ENCODE measurements around the gene KLRF2. TPM values are rescaled to one million over a fixed set of nuclear protein-coding genes. Genes with fewer than 3 reads are reported as not detected.

KLRF2 gene
- total RNA-seq, 1 donor from 2014 or later: not detected

GRCh38 chr12:9940375-9940774, 59.1 kb downstream of the KLRF2 start:
- H3K9me3 Mint-ChIP-seq (ENCODE audit: unreplicated experiment): no peaks in the 10 kb centered on the region
- H3K4me1 Mint-ChIP-seq (ENCODE audit: low read depth, unreplicated experiment): no peaks in the 10 kb centered on the region
- H3K4me3 Mint-ChIP-seq (ENCODE audit: unreplicated experiment): no peak overlapping the region
- DNase-seq (ENCODE audit: low read depth) (no peak), FAIRE-seq (peak; percentile 43)
- H3K4me2 ChIP-seq (ENCODE audit: low read length): no peak overlapping the region
- H3K4me3 ChIP-seq (ENCODE audit: insufficient read depth, low read depth, low read length): no peak overlapping the region
- H3K27ac Mint-ChIP-seq (ENCODE audit: unreplicated experiment): no peak overlapping the region
- H3K27me3 Mint-ChIP-seq (ENCODE audit: low read depth, unreplicated experiment): no peaks in the 10 kb centered on the region
- no peaks in the 10 kb centered on the region for H3K27me3 ChIP-seq (ENCODE audit: insufficient read depth, low read length)
- no peak overlapping the region for H3K27ac ChIP-seq (ENCODE audit: low read depth, low read length)
- no peak overlapping the region for H2AFZ ChIP-seq (ENCODE audit: low read depth, low read length)
- H4K20me1 ChIP-seq (ENCODE audit: insufficient read depth, low read length): no peaks in the 10 kb centered on the region
- TF ChIP-seq EZH2 (IDR thresholded peaks at IDR 0.05; ENCODE audit: insufficient read depth, low read length): no peak
- TF ChIP-seq CTCF (IDR thresholded peaks at IDR 0.05; ENCODE audit: insufficient read depth, low read depth, low read length): no peak
- no peaks in the 10 kb centered on the region for H3K79me2 ChIP-seq (ENCODE audit: insufficient read depth, low read length)
- no peaks in the 10 kb centered on the region for H3K36me3 ChIP-seq (ENCODE audit: insufficient read depth, low read length)
- H3K9ac ChIP-seq (ENCODE audit: low read length): no peak overlapping the region
- H3K4me1 ChIP-seq (ENCODE audit: insufficient read depth, low read length): no peaks in the 10 kb centered on the region
- no peaks in the 10 kb centered on the region for H3K9me3 ChIP-seq (ENCODE audit: insufficient read depth, low read depth, low read length)
- H3K36me3 Mint-ChIP-seq (ENCODE audit: low read depth, unreplicated experiment): no peaks in the 10 kb centered on the region

DNA sequence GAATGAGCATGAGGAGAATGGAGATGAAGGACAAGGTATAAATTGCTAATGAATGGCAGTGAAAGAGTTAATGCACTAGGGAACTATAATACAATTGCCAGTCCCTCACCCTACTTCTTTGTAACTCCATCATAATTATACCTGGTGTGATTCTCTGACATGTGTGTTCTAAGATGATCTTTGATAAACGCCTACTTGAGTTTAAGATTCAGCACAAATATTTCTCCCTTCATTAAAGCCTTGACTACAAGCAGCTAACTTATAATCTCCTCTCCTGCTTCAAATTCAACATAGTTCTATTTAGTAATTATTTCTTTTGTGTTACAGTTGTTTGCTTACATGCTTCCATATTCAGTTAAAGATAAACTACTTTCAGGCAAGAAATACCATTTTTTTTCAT, 60.5 kb downstream of the KLRF2 start:
- no peaks in the 10 kb centered on the region for H3K79me2 ChIP-seq (ENCODE audit: insufficient read depth, low read length)
- H3K4me3 ChIP-seq (ENCODE audit: insufficient read depth, low read depth, low read length): no peak overlapping the region
- H3K4me1 Mint-ChIP-seq (ENCODE audit: low read depth, unreplicated experiment): no peaks in the 10 kb centered on the region
- H3K27me3 Mint-ChIP-seq (ENCODE audit: low read depth, unreplicated experiment): no peaks in the 10 kb centered on the region
- H3K36me3 ChIP-seq (ENCODE audit: insufficient read depth, low read length): no peaks in the 10 kb centered on the region
- H3K27me3 ChIP-seq (ENCODE audit: insufficient read depth, low read length): no peaks in the 10 kb centered on the region
- no peak overlapping the region for H2AFZ ChIP-seq (ENCODE audit: low read depth, low read length)
- DNase-seq (ENCODE audit: low read depth) (no peak), FAIRE-seq (no peak)
- H3K9me3 ChIP-seq (ENCODE audit: insufficient read depth, low read depth, low read length): no peaks in the 10 kb centered on the region
- no peak overlapping the region for H3K27ac ChIP-seq (ENCODE audit: low read depth, low read length)
- H3K9me3 Mint-ChIP-seq (ENCODE audit: unreplicated experiment): peaks cover 3% of the 10 kb centered on the region
- no peaks in the 10 kb centered on the region for H3K4me1 ChIP-seq (ENCODE audit: insufficient read depth, low read length)
- no peak for TF ChIP-seq CTCF (IDR thresholded peaks at IDR 0.05; ENCODE audit: insufficient read depth, low read depth, low read length)
- no peak for TF ChIP-seq EZH2 (IDR thresholded peaks at IDR 0.05; ENCODE audit: insufficient read depth, low read length)
- H3K9ac ChIP-seq (ENCODE audit: low read length): no peak overlapping the region
- no peaks in the 10 kb centered on the region for H4K20me1 ChIP-seq (ENCODE audit: insufficient read depth, low read length)
- no peaks in the 10 kb centered on the region for H3K36me3 Mint-ChIP-seq (ENCODE audit: low read depth, unreplicated experiment)
- no peak overlapping the region for H3K4me3 Mint-ChIP-seq (ENCODE audit: unreplicated experiment)
- no peak overlapping the region for H3K27ac Mint-ChIP-seq (ENCODE audit: unreplicated experiment)
- no peak overlapping the region for H3K4me2 ChIP-seq (ENCODE audit: low read length)

- no peak overlapping the region for H3K27ac ChIP-seq (ENCODE audit: low read depth, low read length)
- no peak overlapping the region for H3K9ac ChIP-seq (ENCODE audit: low read length)
- no peak overlapping the region for H3K4me3 ChIP-seq (ENCODE audit: insufficient read depth, low read depth, low read length)
- H3K79me2 ChIP-seq (ENCODE audit: insufficient read depth, low read length): no peaks in the 10 kb centered on the region
- TF ChIP-seq EZH2 (IDR thresholded peaks at IDR 0.05; ENCODE audit: insufficient read depth, low read length) (no peak), CTCF (IDR thresholded peaks at IDR 0.05; ENCODE audit: insufficient read depth, low read depth, low read length) (no peak)
- no peak overlapping the region for H3K4me3 Mint-ChIP-seq (ENCODE audit: unreplicated experiment)
- H3K4me2 ChIP-seq (ENCODE audit: low read length): no peak overlapping the region
- no peak overlapping the region for H2AFZ ChIP-seq (ENCODE audit: low read depth, low read length)
- no peaks in the 10 kb centered on the region for H3K4me1 Mint-ChIP-seq (ENCODE audit: low read depth, unreplicated experiment)
- H3K27me3 Mint-ChIP-seq (ENCODE audit: low read depth, unreplicated experiment): no peaks in the 10 kb centered on the region
- H3K9me3 ChIP-seq (ENCODE audit: insufficient read depth, low read depth, low read length): no peaks in the 10 kb centered on the region
- FAIRE-seq (no peak), DNase-seq (ENCODE audit: low read depth) (no peak)
- H3K36me3 ChIP-seq (ENCODE audit: insufficient read depth, low read length): no peaks in the 10 kb centered on the region
- no peaks in the 10 kb centered on the region for H4K20me1 ChIP-seq (ENCODE audit: insufficient read depth, low read length)
- no peaks in the 10 kb centered on the region for H3K36me3 Mint-ChIP-seq (ENCODE audit: low read depth, unreplicated experiment)
- peaks cover 3% of the 10 kb centered on the region for H3K9me3 Mint-ChIP-seq (ENCODE audit: unreplicated experiment)
- no peaks in the 10 kb centered on the region for H3K27me3 ChIP-seq (ENCODE audit: insufficient read depth, low read length)
- H3K27ac Mint-ChIP-seq (ENCODE audit: unreplicated experiment): no peak overlapping the region
- H3K4me1 ChIP-seq (ENCODE audit: insufficient read depth, low read length): no peaks in the 10 kb centered on the region
These were observed 62.0 kb downstream of the KLRF2 start for GRCh38 chr12:9943240-9943639.
